T-helper 22 cell (primary cell): Measurements from ENCODE around the gene PMS1.
"Not testable (repeated sequence)": the region's sequence is repeated elsewhere in the genome, so short reads cannot be mapped to it uniquely, and the experiment has no call there.

Experiments
- DNase-seq: peaks from one replicate; pipeline ENCODE4 v3.0.0-alpha.2; 2020; ENCODE audit warnings: low read depth

PMS1 gene

DNA sequence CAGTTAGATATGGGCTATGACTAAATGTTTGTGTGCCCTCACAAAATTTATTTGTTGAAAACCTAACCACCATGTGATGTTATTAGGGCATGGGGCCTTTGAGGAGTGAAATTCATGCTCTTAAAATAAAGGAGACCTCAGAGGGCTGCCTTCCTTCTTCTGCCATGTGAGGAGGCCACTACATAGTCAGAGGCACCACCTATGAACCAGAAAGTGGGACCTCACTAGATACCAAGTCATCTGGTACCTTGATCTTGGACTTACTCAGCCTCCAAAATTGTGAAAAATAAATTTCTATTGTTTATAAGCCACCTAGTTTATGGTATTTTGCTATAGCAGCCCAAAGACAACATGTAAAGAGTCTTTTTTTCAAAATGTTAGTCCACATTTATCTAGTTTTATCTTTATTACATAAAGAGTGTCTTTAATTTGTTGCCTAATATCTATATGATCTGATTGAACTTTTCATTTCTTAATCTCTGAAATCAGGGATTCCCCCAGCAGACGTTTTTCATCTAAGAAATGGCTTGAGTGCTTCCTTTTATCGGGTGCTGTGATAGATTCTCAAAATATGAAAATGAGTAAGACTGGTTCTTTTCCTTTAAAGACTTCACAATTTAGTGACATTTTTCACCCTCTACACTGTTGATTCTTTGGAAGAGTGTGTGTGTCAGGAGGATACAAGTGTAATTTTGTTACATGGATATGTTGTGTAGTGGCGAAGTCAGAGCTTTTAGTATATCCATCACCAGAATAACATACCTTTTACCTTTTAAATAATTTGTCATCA, 34.2 kb downstream of the PMS1 start:
- no peak for DNase-seq

DNA sequence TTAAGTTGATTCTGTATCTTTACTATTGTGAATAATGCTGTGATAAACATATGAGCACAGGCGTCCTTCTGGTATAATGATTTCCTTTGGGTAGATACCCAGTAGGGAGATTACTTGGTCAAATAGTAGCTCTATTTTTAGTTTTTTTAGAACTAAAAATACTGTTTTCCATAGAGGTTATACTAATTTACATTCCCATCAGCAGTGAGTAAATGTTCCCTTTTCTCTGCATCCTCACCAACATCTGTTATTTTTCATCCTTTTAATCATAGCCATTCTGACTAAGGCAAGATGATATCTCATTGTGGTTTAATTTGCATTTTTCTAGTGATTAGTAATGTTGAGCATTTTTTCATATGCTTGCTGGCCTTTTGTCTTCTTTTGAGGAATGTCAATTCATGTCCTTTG, 35.1 kb downstream of the PMS1 start:
- DNase-seq: no peak

DNA sequence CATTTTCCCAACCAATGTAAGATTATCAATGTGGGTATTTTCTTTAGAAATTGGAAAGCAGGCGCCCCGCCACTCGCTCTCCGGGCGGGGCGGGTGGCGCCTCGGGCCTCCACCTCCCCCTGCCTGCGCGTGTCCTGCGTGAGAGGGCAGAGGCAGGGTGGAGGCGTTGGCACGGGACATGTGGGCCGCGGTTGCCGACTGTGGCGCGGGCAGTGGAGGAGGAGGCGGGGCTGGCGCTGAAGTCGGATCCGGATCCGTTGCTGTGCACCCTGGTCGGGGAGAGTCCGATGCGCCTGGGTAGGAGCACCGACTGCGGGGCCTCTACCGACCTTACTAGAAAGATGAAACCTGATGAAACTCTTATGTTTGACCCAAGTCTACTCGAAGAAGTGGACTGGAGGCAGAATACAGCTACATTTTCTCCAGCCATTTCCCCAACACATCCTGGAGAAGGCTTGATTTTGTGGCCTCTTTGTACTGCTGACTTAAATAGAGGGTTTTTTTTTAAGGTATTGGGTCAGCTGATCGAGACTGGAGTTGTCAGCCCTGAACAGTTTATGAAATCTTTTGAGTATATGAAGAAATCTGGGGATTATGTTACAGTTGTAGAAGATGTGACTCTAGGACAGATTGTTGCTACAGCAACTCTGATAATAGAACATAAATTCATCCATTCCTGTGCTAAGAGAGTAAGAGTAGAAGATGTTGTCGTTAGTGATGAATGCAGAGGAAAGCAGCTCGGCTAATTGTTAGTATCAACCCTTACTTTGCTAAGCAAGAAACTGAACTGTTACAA, 37.9 kb downstream of the PMS1 start:
- no peak for DNase-seq

DNA sequence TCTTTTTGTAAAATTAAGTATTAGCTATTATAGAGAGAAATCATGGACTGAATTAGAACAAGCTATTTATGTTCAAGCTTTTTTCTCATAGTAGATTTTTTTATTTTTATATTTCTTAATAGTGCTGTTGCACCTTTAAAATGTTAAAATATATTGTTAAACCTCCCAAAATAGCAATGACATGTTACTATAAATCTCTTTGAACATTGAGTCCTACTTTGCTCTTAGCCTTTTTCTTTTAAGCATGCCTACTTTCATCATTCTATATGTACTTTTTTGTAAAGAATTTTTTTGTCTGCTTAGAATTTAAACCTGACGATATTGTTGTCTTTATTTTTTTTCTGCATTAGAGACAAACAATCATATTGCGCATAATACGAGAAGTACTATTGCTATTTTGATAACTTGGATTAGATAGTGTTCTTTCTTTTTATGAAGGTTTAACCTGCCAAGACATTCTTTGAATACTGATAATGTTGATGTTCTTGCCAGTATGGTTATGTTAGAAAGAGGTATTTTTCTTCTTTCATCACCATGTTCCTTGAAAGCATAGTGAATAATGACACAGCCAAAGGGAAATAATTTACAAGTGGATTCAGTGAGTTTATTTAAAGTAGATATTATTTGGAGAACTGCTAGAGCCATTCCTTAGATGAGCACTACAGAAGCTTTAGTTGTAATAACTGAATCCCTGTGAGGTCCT, 40.6 kb downstream of the PMS1 start:
- DNase-seq: no peak

DNA sequence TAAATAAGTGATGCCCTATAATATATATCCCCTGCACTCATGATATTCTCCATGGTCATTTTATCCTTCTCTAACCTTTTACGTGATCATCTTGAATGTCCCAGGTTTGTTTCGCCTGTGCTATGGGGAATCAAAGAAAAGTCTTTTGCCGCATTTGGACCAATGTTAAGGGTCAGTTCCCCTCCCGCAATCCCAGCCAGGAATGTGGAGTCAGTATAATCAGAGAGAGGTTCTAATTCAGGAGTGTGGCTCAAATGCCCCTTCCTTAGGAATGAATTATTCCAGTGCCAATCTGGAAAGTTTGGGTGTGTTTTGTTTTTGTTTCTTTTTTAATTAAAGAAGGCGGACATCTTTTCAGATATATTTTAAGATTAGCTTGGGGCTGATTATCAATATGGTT, 41.8 kb downstream of the PMS1 start:
- no peak for DNase-seq

DNA sequence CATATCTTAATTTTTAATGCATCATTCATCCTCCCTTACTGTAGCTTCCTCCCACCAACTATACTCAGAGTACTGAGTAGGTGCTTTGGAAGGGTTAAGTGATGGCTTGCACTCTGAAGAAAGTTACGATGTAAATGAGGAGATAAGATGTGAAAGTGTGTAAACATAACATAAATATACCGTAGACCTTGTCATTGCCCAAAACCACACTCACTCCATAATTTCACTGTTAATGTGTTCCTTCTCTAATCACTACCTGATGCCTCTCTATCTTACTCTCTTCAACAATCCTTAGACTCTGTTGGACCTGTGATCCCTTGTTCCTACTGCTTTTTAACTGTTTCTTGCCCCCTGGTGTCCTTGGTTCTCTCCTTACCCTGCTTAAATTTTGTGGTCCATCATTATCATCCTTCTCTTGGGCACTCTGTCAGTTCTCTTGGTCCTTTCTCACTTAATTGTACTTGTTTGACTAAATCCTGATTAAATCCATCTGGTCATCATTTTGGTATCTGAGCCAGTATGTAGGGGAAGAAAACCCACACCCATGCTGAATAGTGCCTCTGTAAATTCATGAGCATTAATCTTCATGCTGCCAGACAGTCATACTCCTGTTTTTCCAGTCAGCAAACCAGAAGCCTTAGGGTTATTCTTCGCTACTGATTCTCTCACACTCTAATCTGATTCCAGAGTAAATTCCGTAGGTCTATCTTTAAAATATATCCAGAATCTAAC, 45.0 kb downstream of the PMS1 start:
- no peak for DNase-seq

DNA sequence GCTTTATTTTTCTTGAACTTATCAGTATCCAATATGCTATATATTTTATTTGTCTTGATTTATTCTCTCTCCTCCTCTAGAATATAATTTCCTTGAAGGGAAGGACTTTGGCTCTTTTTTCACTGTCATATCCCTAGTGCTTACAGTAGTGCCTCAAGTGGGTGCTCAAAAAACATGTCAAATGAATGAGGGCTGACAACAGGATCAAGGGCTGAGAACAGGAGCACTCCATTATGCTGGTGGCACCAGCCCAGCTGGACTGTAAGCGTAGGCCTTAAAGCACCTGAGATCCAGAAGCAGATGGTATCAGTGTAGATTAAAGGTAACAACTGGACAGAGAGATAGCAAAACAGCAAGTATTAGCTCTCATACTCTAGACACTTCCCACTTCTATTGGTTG, 46.3 kb downstream of the PMS1 start:
- DNase-seq: no peak

DNA sequence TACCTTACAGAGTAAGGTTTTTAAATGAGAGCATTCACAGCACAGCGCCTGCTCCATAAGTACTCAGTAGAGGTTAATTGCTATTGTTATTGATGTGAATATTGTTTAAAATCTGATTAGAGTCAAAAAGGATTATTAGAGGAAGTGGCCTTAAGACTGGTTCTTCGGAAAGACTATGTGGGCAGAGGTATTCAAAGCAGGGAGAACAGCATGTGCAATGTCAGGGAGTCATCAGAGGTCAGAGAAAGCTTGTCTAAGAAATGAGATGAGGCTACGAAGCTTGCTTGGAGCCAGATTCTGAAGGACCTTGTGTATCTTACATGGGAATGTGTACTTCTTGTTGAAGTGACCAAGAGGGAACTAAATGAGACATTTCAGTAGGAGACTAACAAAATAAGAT, 49.8 kb downstream of the PMS1 start:
- DNase-seq: no peak

DNA sequence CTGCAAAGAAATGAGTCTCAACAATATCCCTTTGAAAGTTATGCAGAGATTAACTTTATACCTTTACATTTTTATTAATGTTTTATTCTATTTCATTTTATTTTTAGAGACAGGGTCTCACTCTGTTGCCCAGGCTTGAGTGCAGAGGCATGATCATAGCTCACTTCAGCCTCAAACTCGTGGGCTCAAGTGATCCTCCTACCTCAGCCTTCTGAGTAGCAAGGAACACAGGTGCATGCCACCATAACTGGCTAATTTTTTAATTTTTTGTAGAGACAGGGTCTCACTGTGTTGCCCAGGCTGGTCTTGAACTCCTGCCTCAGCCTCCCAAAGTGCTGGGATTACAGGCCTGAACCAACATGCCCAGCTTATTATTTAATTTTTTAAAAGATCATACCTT, 50.4 kb downstream of the PMS1 start:
- DNase-seq: not testable (repeated sequence)

DNA sequence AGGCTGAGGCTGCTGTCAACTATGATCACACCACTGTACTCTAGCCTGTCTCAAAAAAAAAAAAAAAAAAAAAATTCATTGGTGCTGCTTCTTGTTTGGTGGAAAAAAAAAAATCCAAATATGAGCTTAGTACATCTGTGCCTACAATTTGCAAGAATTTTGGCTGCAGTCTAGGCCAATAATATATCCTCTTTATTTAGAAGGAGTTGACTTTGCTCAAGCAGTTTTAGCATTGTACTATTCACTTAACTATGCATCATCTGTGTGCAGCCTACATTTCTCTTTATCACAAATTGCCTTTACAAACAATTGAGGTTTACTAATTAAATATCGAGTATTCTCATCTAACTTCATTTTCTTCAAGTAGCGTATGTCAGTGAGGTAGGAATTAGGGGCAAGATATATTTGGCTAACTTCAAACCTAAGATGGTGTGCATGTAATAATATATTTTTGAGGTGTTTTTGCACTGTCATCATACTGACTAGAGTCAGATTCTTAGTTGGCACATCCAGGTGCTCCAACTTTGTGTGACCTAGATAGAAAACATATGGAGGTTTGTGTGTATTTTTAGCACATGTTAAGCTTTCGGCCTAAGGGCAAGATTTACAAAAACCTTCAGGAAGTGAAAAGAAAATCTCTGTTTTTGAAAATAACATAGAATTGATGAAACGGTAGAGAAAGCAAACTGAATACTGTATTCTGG, 51.8 kb downstream of the PMS1 start:
- DNase-seq: no peak

DNA sequence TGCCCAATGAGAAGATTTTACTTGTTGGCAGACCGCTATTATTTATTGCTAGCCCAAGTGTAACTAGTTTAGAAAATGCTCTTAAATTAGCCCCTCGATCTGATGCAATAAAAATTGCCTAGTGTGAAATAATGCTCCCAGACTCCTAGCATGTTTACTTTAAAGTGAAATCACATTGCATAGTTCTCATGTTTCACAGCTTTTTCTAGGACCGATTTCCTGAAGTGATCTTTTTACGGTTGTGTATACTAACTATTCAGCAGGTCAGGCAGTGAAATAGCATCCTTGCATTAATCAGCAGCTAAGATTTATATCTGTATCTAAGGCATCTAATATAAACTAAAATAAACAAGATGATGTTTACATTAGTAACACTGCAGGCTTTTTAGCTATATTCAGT, 52.4 kb downstream of the PMS1 start:
- no peak for DNase-seq

DNA sequence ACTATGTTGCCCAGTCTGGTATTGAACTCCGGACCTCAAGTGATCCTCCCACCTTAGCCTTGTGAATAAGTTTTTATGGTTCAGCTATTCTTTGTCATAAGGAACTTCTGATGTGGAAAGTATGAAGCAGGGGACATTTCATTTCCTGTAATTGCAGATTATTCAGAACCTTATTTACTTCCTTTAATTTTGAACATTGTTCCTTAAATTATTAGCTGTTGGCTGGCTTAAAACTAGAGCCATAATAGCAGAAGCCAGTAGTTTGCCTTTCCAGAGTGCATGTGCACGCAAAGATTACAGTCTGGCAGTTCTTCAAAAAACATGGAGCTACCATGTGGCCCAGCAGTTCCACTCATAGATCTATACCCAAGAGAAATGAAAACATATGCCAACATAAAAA, 53.1 kb downstream of the PMS1 start:
- no peak for DNase-seq

DNA sequence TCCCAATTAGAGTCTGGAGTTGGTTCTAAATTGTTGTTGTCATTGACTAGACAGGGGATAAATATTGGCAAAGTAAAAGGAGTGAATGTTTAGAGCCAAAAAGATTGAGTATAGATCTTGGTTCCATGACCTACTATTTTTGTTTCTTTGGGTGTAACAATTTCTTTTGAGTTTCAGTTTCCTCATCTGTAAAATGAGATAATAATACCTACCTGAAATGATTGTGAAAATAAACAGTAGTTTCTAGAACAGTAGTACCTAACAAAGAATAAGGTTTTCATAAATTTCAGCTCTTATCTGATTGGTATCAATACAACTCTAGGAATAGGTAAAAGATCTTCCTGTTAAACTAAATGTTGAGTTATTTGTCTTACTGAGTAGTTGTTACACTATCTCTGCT, 56.8 kb downstream of the PMS1 start:
- no peak for DNase-seq

DNA sequence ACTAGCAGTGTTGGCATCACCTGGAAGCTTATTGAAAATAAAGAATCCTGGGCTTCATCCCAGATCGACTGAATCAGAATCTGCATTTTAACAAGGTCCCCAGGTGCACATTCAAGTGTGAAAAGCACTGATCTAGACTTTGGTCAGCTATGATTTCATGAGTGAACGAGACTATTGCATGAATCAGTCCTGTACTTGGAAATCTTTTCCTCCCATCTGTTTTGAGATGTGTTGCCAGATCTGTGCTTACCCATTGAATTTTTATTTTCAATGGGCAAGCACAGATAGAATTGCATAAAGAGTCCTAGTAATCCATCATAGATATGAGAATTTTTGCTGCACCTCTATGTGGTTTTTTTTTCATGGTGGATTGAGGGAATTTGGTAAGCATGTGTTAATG, 64.0 kb downstream of the PMS1 start:
- no peak for DNase-seq

DNA sequence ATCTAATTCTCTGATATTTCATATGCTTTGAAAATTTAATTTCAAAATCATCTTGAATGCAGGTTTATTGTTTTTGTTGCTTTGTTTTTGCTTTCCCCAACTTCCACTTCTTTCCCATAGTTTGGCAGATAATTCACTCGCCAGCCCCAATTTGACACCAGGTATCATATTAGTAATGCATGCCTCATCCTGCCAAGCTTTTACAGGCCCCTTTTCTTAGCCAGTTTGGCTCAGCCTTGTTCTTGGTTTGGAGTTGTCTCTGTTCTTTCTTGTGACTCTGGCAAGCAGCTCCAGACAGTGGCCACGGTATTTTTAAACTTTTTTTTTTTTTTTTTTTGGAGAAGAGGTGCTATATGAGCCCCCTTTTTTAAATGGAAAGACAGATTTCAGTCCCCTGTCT, 65.3 kb downstream of the PMS1 start:
- no peak for DNase-seq

DNA sequence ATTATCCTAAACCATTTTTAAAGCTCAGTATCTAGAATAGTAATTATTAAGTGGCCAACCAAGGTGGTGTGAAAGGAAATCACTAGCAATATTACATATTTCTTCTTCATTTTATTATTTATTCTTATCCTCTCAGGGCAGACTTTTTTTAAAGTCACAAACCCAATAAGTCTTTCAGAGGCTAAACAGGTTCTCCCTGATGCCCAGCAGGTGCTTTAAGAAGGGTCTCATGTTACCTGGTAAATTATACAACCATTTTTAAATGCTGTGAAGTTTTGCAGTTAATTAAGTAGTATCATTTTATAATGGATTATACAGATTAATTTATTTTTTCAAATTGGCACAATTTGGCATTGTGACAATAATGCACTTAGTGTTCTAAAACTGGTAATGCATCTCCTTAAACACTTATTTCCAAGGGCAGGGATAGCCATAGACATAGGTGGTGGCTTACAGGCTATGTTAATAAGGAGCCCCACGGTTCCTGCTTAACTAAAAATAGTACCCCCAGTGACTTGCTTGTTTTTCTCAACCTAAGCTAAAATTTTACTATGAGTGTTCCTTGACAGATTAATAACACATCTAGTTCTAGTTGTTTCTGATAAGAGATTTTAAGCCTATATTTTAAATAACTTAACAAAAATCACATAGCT, 67.0 kb downstream of the PMS1 start:
- no peak for DNase-seq

DNA sequence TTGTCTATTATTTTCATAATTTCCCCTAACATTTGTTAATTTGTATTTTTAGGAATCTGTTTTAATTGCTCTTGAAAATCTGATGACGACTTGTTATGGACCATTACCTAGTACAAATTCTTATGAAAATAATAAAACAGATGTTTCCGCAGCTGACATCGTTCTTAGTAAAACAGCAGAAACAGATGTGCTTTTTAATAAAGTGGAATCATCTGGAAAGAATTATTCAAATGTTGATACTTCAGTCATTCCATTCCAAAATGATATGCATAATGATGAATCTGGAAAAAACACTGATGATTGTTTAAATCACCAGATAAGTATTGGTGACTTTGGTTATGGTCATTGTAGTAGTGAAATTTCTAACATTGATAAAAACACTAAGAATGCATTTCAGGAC, 69.9 kb downstream of the PMS1 start:
- DNase-seq: no peak

DNA sequence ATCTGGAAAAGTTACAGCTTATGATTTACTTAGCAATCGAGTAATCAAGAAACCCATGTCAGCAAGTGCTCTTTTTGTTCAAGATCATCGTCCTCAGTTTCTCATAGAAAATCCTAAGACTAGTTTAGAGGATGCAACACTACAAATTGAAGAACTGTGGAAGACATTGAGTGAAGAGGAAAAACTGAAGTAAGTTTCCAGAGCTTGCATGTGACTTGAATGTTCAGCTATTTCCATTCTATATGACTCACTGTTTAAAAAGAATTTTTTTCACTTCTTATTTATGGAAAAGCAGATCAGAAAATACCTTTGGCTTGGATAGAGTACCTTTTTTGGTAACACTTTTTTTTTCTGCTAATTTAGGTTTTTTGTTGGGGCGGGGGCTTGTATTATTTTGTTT, 70.7 kb downstream of the PMS1 start:
- no peak for DNase-seq

DNA sequence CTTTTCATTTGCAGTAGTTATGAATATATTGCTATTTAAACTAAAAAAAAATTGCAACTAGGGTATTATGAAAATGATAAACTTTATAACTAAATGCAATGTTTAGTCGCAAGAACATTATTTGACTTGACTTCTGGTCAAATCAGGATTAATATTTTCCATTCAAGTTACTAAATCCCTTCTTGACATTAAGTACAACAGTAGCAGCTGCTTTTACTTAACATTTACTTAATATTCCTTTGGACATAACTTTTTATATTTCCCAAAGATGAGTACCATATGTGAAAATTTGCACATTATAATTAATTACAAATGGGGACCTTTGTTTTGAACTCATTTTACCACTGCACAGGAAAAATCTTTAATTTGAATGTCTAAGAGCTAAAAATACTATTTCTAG, 74.0 kb downstream of the PMS1 start:
- no peak for DNase-seq

DNA sequence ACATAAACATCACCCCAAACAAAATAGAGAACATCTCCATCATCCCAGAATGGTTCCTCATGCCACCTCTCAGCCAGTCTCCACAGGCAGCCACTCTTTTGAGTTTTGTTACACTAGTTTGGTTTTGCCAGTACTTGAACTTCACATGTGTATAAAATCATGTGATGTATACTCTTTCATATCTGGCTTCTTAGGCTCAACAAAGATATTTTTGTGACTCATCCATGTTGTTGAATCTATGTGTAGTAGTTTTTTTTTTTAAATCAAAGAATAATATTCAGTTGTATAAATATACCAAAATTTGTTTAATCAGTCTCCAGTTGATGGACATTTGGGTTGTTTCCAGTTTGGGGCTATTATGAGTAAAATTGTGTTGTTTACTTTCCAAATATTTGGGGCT, 75.9 kb downstream of the PMS1 start:
- no peak for DNase-seq

DNA sequence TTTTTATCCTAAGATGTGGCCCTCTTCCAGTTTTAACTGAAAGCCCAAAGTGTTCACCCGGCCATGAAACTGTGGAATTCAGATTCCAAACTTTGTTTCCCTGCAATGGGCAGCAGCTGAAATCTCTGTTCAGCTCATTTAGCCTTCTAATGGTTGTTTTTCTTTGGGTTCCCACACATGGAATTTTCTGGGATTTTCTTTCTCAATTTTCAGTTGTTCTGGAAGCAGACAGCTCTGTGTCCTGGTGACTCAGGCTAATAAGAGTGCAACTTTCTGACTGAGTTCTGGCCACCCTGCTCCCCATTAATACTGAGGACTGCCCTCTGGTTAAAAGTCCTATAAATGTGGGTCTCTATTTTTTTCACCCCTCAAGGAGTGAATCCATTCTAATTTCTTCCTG, 78.5 kb downstream of the PMS1 start:
- DNase-seq: no peak
